ENCODE results near the gene TRRAP.

- no peak for TF ChIP-seq CTCF (IDR thresholded peaks at IDR 0.05)
- TF ChIP-seq POLR2A (IDR thresholded peaks at IDR 0.05): no peak
Measured at GRCh38 chr7:98903246-98903645, 24.9 kb downstream of the TRRAP start.
